ENCODE measurements around the gene SNX33.
"Not testable (repeated sequence)": the region's sequence is repeated elsewhere in the genome, so short reads cannot be mapped to it uniquely, and the experiment has no call there.

SNX33 gene

DNA sequence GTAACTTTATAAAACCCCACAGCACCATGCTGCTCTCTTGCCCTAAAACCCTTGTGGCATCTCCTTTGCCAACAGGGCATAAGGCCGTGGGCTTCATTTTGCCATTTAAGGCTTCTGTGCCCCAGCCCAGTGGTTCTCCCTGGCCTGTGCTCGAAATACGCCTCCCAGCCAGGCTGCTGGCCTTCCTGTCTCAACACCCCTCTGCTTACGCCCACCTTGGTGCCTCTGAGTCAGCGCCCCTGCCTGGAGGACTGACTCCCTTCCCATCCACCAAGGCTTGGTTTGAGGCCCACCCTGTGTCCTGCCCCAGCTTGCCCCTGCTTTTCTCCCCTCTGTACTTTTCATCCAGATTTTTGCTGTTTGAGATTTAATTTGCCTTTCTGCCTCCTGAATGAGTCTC is 63.2 kb downstream of the SNX33 start:
- not testable (repeated sequence) for H3K4me1 ChIP-seq (ENCODE audit: insufficient read depth, low read length, poor library complexity, severe bottlenecking); H3K4me3 ChIP-seq (ENCODE audit: low read length, poor library complexity, severe bottlenecking); H3K79me2 ChIP-seq (ENCODE audit: insufficient read depth, low read length); H3K9ac ChIP-seq (ENCODE audit: low read depth, low read length, poor library complexity, severe bottlenecking); H3K4me2 ChIP-seq (ENCODE audit: low read depth, low read length, poor library complexity, severe bottlenecking); H2AFZ ChIP-seq (ENCODE audit: low read length); H3K9me3 ChIP-seq (ENCODE audit: insufficient read depth, low read depth, low read length); H3K36me3 ChIP-seq (ENCODE audit: insufficient read depth, low read length); H4K20me1 ChIP-seq (ENCODE audit: insufficient read depth, low read length, poor library complexity, severe bottlenecking); H3F3A ChIP-seq (ENCODE audit: low read depth); H3K9me2 ChIP-seq (replicated peaks; ENCODE audit: low read depth, low read length); H3K27me3 ChIP-seq (ENCODE audit: insufficient read depth, low read length, poor library complexity, severe bottlenecking)

DNA sequence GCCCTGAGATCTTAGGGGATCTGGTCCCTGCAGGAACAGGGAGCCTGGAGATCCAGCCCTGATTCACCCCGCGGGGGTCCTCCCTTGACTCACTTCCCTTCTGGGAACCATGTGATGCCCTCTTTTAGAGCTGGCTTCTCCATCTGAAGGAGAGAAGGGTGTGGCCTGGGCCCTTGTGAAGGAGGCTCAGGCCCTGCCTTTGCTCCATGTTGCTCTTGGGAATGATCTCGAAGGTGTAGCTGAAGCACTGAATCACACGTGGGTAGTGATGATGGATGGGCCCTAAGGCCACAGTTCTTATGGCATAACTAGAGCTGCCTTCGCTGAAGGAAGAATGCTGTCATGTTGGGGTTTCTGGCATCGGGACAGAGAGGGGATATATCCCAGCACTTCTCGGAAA is 63.8 kb downstream of the SNX33 start:
- not testable (repeated sequence) for H3K4me2 ChIP-seq (ENCODE audit: low read depth, low read length, poor library complexity, severe bottlenecking); H3K9ac ChIP-seq (ENCODE audit: low read depth, low read length, poor library complexity, severe bottlenecking); H3K4me3 ChIP-seq (ENCODE audit: low read length, poor library complexity, severe bottlenecking); H3K4me1 ChIP-seq (ENCODE audit: insufficient read depth, low read length, poor library complexity, severe bottlenecking); H3F3A ChIP-seq (ENCODE audit: low read depth); H3K27me3 ChIP-seq (ENCODE audit: insufficient read depth, low read length, poor library complexity, severe bottlenecking); H2AFZ ChIP-seq (ENCODE audit: low read length); H3K79me2 ChIP-seq (ENCODE audit: insufficient read depth, low read length); H3K9me3 ChIP-seq (ENCODE audit: insufficient read depth, low read depth, low read length); H3K9me2 ChIP-seq (replicated peaks; ENCODE audit: low read depth, low read length); H4K20me1 ChIP-seq (ENCODE audit: insufficient read depth, low read length, poor library complexity, severe bottlenecking); H3K36me3 ChIP-seq (ENCODE audit: insufficient read depth, low read length)

Data from Loucy (cell line).